DMS79 treated with DMSO at 0.1 percent for 48 hours (cell line): Measurements from ENCODE around the gene MAGEA10.
"Not testable (repeated sequence)": the region's sequence is repeated elsewhere in the genome, so short reads cannot be mapped to it uniquely, and the experiment has no call there.

Experiments
- DNase-seq: peaks from one replicate; lab custom pipeline; 2025; lab: John Stamatoyannopoulos, UW

Gene MAGEA10

DNA sequence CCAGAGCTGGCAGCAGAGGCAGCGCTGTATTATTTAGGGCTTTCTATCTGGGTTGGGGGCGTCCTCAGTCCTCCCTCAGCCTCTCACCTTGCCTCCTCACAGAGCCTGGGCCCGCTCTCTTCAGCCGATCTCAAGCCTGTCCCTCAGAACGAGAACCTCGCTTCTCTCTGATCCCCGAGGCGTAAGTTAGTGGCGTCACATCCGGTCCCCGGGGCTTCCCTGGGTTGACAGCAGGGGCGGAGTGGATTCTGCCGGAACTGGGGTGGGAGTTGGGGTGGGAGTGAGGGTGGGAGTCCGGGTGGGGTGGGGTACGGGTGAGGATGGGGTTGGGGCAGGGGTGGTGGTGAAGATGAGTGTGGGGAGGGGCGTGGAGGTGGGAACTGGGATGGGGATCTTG lies at the start of gene MAGEA10:
Gene MAGEA10 (minus strand): TSS at position 190 of the 397 bp plus-strand sequence. CDS start 2,957 bp downstream, outside the sequence.
- DNase-seq: no peak

DNA sequence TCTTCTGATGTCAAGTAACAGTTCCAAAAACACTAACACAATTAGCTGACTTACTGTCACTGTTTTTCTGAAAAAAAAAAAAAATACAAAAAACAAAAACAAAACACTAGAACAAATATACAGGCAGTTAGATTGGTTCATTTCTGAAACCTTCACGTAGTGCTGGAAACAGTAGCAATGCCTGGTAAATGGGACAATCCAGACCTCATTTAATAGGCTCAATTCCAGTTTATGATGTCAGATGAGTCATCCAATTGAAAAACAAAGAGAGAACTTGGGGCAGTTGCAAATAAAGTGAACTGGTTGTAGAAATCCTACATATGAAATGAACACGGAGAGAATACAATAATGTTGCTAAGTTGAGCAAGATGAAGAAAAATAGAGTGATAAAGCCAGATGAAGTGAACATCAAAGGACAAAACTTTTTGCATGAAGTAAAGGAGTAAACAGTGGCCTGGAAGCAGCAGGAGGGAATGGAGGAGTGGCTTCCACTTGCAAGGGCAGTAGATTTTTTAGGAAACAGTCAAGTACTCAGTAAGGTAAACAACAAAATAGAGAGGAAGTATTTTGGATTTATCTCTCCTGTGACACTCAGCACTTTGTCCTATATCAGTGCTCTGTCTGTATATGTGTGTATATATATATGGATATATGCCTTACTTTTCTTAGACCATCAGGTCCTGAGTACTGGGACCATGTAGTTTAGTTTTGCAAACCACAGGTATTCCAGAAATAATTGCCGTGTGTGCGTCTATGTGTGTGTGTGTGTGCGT lies 39.3 kb upstream of the MAGEA10 start:
- no peak for DNase-seq

DNA sequence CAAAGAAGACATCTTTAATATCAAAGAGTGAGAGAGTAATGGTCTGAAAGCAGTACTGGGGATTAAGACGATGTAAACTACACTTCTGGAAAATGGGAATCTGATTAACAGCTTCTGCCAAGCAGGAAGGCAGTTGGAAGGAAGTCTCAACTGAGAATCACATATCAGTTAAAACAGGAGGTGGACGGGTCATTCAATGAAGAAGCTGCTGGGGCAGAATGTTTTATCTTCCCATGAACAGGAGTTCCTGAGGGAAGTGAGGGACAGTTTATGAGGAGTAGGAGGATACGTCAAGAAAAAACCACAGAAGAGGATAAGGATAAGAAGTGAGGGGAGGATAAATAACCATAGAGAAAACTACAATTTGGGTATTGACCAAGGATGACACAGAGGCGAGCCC lies 38.7 kb upstream of the MAGEA10 start:
- DNase-seq: no peak

DNA sequence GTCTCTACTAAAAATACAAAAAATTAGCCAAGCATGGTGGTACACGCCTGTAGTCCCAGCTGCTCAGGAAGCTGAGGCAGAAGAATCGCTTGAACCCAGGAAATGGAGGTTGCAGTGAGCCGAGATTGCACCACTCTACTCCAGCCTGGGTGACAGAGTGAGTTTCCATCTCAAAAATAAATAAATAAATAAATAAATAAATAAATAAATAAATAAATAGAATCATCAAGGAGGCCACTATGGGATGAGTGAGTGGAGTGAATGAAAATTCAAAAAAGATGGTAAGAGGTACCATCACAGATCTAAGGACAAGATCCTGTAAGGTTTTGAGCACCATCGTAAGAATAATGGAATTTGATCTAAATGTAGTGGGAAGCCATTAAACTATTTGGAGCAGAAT lies 37.5 kb upstream of the MAGEA10 start:
- DNase-seq: not testable (repeated sequence)

DNA sequence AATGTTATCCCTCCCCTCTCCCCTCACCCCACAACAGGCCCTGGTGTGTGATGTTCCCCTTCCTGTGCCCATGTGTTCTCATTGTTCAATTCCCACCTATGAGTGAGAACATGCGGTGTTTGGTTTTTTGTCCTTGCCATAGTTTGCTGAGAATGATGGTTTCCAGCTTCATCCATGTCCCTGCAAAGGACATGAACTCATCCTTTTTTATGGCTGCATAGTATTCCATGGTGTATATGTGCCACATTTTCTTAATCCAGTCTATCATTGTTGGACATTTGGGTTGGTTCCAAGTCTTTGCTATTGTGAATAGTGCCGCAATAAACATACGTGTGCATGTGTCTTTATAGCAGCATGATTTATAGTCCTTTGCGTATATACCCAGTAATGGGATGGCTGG lies 35.5 kb upstream of the MAGEA10 start:
- not testable (repeated sequence) for DNase-seq

DNA sequence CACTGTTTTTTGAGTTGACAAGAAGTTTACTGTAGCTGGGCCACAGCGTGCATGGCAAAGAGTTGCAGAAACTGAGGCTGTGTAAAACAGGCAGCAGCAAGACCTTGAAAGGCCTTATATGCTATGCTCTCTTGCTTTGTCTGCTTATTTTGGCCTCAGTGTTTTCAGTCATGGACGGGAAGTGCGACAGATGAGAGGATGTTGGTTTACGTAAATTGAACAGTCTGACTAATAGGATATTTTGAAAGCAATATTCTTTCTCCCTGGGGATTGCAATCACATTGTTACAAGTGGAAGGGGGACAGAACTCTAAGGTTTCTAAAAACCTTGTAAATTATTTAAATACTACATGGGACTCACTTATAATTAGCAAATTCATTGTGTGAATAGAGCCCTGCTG lies 32.2 kb upstream of the MAGEA10 start:
- DNase-seq: no peak

DNA sequence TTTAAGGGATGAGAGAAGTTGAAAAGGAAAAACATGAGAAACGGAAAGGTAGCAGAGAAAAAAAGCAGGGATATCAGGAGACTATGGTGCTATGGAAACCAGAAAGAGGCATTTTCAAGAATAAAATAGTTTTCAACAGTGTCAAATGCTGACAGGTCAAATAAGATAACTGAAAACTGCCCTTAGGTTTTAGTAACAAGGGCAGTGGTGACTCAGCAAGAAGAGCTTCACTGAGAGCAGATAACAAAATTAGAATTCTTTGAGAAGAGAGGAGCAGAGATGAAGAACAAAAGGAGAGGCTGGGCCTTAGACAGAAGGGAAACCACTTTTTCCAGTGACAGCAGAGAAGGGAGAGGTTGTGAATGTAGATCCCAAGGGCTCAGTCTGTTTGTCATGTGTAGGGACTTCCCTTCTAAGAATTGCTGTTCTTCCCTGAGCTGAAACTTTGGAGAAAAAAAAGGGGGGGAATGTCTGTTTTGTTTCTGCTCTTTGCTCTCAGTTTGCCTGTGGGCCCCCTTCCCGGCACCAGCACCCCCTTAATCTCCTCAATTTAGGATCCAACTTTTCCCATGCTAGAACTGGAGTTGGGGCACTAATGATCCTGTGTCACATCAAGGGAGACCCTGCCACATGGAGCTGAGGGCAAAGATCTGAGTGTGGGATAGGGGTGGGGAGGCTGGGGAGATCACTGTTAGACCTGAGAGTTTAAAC lies 26.8 kb upstream of the MAGEA10 start:
- no peak for DNase-seq

DNA sequence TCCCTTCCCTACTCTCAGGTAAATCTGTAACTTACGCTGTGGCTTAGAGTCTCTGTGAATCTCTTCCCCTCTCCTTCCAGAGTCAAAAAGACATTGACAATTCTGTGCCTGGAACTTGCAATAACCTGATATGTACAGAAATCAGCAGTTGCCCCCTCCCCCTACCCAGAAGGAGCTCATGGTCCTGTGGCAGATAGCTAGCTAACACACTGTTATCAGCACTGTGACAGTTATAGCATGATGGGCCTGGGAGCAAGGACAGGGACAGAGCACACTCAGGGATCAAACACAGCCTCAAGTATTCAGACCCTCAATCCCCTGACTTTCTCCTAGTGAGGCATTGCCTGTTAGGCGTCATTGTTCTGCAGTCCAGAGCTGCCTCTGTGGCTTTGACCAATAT lies 18.7 kb upstream of the MAGEA10 start:
- no peak for DNase-seq

DNA sequence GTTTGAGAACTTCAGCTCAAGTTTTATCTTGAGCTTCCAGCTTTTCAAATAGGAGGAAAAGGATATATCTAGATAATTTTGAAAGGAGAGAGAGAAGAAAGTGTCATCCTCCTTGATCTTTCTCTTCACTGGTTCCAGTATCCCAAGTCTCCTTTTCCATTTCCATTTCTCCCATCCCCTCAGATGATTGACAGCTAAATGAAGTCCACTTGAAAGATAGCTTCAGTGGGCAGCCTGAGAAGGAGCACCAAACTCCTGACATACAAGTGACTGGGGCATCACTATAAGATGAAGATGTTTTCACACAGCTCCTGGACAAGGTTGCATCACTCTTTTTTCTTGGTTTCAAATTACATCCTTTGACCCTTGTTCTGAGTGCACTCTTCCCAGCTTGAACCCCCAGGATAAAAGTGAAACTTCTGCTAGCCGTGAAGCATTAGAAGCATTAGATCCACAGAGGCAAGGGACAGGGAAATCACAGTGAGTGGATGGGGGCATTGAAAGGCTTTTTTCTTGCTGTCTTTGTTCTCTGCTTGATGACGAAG lies 17.5 kb upstream of the MAGEA10 start:
- no peak for DNase-seq

DNA sequence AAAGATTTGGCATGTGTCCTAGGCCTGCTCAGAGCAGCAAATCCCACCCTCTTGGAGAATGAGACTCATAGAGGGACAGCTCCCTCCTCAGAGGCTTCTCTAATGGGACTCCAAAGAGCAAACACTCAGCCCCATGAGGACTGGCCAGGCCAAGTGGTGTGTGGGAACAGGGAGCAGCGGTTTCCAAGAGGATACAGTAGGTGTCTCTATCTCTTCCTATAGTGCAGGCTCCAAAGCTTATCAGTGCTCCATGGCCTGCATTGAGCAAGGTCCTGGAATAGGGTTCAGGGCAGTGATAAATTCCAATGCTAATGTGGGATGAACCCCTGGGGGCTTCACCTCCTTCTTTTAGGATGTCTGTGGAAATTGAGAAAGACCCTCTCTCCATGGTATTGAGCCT lies 15.7 kb upstream of the MAGEA10 start:
- no peak for DNase-seq

DNA sequence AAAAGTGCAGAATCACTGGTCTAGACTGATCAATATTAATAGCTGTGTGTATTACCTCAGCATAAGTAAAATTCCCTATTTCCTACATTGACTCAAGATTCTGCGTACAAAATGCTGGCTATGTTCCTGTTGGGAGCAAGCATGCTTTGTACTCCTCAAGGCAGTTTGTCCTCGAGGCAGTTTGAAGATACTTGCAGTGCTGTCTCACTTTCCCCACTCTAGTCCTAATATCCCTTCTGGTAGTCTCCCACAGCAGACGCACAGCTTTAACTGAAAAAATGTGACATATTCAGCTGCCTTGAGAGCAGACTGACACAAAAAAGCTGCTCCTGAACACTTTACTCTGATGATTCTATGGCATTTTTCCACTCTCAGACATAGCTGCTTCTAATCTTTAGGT lies 12.9 kb upstream of the MAGEA10 start:
- DNase-seq: no peak

DNA sequence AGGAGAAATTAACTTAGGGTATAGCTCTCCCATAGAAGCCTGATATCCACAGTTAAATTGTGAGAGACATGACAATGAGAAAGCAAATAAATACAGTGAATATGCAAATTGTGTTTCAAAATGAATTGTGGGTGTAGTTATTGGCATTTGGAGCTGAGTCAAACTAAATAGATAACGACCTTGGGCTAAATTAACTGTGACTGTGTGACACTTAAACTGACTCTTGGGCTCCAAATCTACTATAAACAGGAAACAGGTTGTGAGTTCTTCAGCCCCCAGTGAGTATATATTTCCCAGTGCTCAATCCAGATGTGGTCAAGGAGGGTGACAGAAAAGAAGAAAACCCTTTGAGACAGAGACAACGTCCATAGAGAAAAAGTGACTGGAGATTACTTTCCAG lies 11.3 kb upstream of the MAGEA10 start:
- no peak for DNase-seq

DNA sequence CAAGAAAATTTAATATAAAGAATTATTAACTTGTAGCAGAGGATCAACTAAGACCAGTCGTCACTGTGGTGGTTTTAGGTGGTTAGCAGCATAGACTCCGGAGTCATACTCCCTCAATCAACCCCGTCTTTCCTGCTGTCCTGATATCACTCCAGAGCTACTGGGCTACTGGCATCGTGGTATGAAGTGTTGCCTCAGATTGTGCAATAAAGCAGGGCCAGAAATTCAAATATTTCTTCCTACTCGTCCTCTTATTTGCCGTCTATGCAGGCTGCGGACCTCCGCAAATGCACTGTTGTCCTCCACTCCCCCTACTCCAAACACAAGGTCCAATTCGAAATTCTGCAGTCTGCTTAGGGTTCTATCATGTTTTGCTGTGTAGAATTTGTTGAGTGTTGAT lies 1.2 kb upstream of the MAGEA10 start:
- no peak for DNase-seq

DNA sequence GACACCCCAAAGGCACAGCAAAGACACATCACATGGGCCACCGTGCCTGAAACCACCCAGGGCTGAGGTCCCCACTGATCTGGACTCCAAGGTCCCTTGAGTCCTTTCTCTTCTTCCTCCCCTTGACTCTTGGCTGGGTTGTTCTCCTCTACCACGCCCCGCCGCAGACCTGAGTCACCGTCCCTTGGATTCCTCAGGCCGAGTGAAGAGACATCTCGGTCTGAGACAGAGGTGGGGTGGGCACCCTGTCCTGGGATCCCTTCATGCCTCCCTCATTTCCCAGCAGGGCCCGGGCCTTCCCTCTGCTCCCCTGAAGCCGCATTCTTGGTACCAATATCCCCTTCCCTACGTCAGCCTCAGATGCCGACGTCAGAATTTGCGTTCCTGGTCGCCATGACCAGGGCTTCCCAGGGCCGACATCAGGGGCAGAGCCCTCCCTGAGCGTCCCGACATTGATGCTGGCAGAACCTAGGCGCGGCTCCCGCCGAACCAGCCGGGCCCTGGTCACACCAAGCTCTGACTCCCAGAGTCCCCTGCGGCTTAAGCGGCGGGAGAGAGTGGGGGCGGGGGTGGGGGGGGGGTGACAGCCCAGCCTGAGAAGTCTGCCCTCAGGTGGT lies 498 bp downstream of the MAGEA10 start:
- DNase-seq: no peak

DNA sequence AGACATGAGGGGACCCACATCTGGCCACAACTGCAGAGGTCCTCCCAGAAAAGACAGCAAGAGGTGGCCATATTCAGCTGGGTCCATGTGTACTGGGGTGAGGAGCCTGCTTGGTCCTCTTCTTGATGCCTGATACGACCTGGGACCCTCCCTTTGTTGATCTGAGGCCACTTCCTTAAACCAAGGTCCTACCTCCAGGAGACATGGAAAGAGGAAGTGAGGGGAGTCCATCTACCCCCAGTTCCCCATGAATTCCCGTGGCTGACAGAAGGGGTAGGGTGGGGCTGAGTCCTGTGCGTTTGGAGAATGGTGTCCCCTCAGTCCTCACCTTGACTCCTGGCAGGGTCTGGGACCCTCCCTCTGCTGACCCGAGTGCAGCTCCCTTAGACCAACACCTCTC lies 2.1 kb downstream of the MAGEA10 start:
- no peak for DNase-seq

DNA sequence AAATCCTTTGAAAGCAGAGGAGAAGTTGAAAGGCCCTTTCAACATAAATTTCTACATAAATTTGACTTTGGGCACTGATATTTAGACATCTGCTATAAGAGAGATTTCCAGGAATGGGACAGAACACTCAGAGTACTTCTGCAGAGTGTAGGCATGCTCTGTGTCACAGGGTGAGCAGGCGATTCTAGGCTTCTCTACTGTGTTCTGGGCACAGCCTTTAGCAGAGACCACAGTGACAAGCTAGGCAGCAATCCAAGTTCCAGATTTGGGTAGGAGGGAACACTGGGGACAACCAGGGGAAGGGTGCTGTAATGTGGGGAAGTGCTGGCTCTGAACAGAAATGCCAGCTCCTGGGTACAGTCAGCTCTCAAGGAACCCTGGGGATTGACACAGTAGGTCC lies 6.9 kb downstream of the MAGEA10 start:
- no peak for DNase-seq

DNA sequence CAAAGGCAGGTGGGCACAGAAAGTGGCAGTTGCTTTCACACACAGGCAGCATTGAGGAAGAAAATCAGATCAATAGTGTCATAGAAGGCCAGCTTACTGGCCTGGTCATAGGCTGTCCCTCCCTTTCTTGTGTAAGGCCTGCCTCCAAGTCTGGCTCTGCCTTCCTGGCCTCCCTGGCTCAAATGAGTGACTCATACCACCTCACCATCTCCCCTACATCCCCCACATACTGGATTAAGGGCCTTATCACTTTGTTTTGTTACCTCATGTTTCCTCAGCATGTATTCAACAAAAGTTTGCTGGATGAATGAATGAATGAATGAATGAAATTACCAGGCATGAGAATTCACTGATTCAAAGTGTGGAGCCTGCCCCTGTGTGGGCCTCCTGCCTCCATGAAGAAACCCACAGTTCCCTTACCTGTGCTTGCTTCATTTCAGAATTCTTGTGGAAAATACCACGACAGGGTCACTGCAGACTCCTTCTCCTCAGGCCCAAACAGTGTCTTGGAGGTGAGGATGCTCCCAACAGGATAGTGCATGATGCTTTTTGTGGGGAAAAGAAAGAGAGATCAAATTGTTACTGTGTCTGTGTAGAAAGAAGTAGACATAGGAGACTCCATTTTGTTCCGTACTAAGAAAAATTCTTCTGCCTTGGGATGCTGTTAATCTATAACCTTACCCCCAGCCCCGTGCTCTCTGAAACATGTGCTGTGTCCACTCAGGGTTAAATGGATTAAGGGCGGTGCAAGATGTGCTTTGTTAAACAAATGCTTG lies 9.1 kb downstream of the MAGEA10 start:
- DNase-seq: not testable (repeated sequence)

DNA sequence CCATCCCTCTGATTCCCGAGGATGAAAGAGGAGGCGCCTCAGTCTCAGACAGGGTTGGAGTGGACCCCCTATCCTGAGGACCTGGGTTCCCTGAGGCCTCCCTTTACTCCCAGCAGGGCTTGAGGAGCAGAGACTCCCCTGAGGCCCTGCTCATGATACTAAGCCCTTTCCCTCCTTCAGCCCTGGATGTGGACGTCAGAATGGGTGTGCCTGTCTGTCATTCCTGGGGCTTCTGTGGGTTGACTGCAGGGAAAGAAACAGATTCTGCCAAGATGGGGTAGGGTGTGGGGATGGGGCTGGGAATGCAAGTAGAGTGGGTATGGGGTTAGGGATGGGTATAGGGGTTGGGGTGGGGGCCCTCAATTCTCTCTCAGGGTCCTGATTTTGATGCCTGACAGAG lies 21.1 kb downstream of the MAGEA10 start:
- no peak for DNase-seq

DNA sequence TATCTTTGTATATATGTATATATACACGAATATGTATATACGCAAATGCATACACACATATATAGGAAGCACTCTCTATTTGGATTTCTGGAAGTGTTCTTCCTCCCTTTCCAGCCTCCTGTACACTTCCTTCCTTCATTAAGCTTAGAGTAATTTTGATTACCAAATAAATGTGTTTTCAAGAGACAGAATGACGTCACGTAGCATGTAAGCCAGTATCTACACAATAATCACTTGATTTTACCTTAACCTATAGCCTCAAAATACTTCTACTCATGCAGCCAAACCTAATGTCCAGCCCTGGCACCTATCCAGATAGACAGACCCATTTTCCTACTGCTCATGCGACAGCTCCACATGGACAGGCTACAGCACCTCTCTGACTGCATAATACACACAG lies 29.9 kb downstream of the MAGEA10 start:
- DNase-seq: no peak

DNA sequence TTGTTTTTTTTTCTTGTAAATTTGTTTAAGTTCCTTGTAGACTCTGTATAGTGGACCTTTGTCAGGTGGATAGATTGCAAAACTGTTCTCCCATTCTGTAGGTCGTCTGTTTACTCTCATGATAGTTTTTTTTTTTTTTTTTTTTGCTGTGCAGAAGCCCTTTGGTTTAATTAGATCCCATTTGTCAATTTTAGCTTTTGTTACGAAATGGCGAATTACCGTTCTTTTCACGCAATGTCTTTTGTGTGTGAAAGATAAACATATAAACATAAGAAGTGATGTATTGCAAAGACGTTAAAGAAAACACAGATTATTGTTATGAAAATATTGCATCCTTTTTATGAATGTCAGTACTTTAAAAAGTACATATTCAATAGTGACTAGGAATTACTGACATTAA lies 34.5 kb downstream of the MAGEA10 start:
- DNase-seq: no peak

DNA sequence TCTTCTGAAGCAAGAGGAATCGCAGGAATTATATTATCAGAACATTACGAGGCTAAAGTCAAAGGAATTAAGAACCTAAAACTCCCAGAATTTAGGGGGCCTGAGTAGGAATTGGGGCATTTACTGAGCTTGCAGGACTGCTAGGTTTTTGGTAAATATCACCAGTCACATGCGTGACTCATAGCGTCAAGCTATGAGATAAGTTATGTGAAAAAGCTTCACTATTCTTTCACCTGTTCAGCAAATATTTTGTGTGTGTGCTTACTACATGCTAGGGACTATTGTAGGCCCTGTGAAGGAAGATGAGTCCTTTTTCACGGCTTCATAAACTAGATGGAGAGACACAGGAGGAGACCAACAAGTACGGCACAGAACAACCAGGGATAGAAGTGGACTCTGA lies 52.2 kb downstream of the MAGEA10 start:
- DNase-seq: no peak
